Osteocyte (in vitro differentiated cells): ENCODE results near the gene BLOC1S2. TPM values are rescaled to one million over a fixed set of nuclear protein-coding genes. Genes with fewer than 3 reads are reported as not detected.

Source experiments
- DNase-seq: peaks from one replicate; pipeline ENCODE4 v3.0.0; 2021; ENCODE audit warnings: mixed read lengths; ENCODE audit not compliant: unreplicated experiment; ENCODE audit errors: extremely low spot score
- H3K27ac Mint-ChIP-seq: one replicate; pipeline ENCODE4 v1.8.0; 2021; ENCODE audit warnings: mild to moderate bottlenecking, mixed read lengths; ENCODE audit not compliant: unreplicated experiment
- H3K27me3 Mint-ChIP-seq: one replicate; pipeline ENCODE4 v1.8.0; 2021; ENCODE audit warnings: mixed read lengths; ENCODE audit not compliant: unreplicated experiment
- H3K36me3 Mint-ChIP-seq: one replicate; pipeline ENCODE4 v1.8.0; 2021; ENCODE audit warnings: mixed read lengths; ENCODE audit not compliant: unreplicated experiment
- H3K4me1 Mint-ChIP-seq: one replicate; pipeline ENCODE4 v1.8.0; 2021; ENCODE audit warnings: mixed read lengths; ENCODE audit not compliant: unreplicated experiment
- H3K4me3 Mint-ChIP-seq: one replicate; pipeline ENCODE4 v1.8.0; 2021; ENCODE audit warnings: mild to moderate bottlenecking, moderate library complexity, mixed read lengths; ENCODE audit not compliant: unreplicated experiment
- H3K9me3 Mint-ChIP-seq: one replicate; pipeline ENCODE4 v1.8.0; 2021; ENCODE audit warnings: mixed read lengths; ENCODE audit not compliant: unreplicated experiment
- total RNA-seq: library from RNA; stranded (reverse); gene quantifications from 2 replicates; pipeline ENCODE4 v1.2.1, GENCODE V29; 2021
- TF ChIP-seq, protein P1 (sequence below): fragments of 200-600 bp; sonication (generic); IDR thresholded peaks from 2 replicates; pipeline ENCODE4 v1.5.0; 2021; ENCODE audit warnings: antibody characterized with exemption, mild to moderate bottlenecking, moderate library complexity

Gene BLOC1S2
- total RNA-seq, 1 donor from 2014 or later, result 23.7 TPM

DNA sequence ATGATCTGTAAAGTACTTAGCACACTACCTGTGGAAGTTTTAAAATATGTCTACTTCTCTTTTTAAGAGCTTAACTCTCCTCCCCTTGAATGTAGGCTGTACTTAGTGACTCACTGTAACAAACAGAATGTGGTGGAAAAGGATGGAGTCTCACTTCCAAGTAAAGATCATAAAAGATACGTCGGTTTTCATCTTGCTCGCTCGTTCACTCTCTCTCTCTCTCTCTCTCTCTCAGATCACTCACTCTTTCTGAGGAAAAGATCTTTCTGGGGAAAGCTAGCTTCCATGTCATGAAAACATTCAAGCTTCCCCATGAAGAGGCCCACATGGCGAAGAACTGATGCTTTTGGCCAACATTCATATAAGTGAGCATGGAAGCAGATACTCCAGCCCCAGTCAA is 62.6 kb downstream of the BLOC1S2 start:
- no peaks in the 10 kb centered on the region for H3K27me3 Mint-ChIP-seq
- H3K36me3 Mint-ChIP-seq, result peaks cover 37% of the 10 kb centered on the region
- no peaks in the 10 kb centered on the region for H3K9me3 Mint-ChIP-seq
- no peak overlapping the region for H3K4me3 Mint-ChIP-seq
- no peak for DNase-seq
- H3K4me1 Mint-ChIP-seq, result peaks cover 16% of the 10 kb centered on the region
- TF ChIP-seq, protein P1, sequence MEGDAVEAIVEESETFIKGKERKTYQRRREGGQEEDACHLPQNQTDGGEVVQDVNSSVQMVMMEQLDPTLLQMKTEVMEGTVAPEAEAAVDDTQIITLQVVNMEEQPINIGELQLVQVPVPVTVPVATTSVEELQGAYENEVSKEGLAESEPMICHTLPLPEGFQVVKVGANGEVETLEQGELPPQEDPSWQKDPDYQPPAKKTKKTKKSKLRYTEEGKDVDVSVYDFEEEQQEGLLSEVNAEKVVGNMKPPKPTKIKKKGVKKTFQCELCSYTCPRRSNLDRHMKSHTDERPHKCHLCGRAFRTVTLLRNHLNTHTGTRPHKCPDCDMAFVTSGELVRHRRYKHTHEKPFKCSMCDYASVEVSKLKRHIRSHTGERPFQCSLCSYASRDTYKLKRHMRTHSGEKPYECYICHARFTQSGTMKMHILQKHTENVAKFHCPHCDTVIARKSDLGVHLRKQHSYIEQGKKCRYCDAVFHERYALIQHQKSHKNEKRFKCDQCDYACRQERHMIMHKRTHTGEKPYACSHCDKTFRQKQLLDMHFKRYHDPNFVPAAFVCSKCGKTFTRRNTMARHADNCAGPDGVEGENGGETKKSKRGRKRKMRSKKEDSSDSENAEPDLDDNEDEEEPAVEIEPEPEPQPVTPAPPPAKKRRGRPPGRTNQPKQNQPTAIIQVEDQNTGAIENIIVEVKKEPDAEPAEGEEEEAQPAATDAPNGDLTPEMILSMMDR, result no peak
- no peak overlapping the region for H3K27ac Mint-ChIP-seq

Other genes starting within 250 kb of the BLOC1S2 start
- gene CPN1, start 204.8 kb downstream of the BLOC1S2 start, total RNA-seq, result not detected in 2 replicates
- gene ERLIN1, start 100.7 kb downstream of the BLOC1S2 start, total RNA-seq, result 28.2 and 34.4 TPM in 2 replicates
- gene CHUK, start 57.1 kb downstream of the BLOC1S2 start, total RNA-seq, result 17.8 and 18.6 TPM in 2 replicates
- gene CWF19L1, start 19.0 kb downstream of the BLOC1S2 start, total RNA-seq, result 18.7 and 18.9 TPM in 2 replicates
- not detected in 2 replicates for gene PKD2L1, start 43.5 kb upstream of the BLOC1S2 start, total RNA-seq
- gene SCD, start 60.6 kb upstream of the BLOC1S2 start, total RNA-seq, result 77.9 and 81.4 TPM in 2 replicates
- gene WNT8B, start 176.3 kb upstream of the BLOC1S2 start, total RNA-seq, result not detected in 2 replicates
- 18.3 and 19.6 TPM in 2 replicates for gene SEC31B, start 233.2 kb upstream of the BLOC1S2 start, total RNA-seq
- gene NDUFB8, start 243.2 kb upstream of the BLOC1S2 start, total RNA-seq, result 151 and 169 TPM in 2 replicates
- 45.8 and 50.6 TPM in 2 replicates for gene HIF1AN, start 249.3 kb upstream of the BLOC1S2 start, total RNA-seq